Glutamatergic neuron (in vitro differentiated cells): ENCODE results near the gene MED13L. TPM values are rescaled to one million over a fixed set of nuclear protein-coding genes. Genes with fewer than 3 reads are reported as not detected.

Experiments used
- microRNA-seq: library from miRNA; unstranded; fragments of <30 nt; microRNA quantifications from one replicate; pipeline ENCODE4, GENCODE V29; 2020; ENCODE audit not compliant: unreplicated experiment
- total RNA-seq: library from RNA; stranded (reverse); fragmentation: NEBNext Ultra II Directional; extraction: Animal tissue kit (Norgen Biotek cat#: 25700); gene quantifications from one replicate; pipeline ENCODE4 v1.2.1, GENCODE V29; 2021; ENCODE audit not compliant: unreplicated experiment

The MED13L gene
- total RNA-seq, 1 donor from 2014 or later, result 95.5 TPM

Small RNAs within 50 kb of the gene (microRNA-seq; reads per million reads assigned to microRNA genes)
- not detected for gene MIR620
